MM.1S (cell line): ENCODE measurements around the gene XYLT1.

Experiments
- CTCF ChIP-seq: fragments of 300-600 bp; sonication (generic); IDR thresholded peaks from 2 replicates; pipeline ENCODE4 v1.5.1; 2016; ENCODE audit warnings: antibody characterized with exemption, low read length, mixed read lengths
- EZH2phosphoT487 ChIP-seq: fragments of 300-600 bp; sonication (generic); IDR thresholded peaks from 2 replicates; pipeline ENCODE4 v1.6.1; 2018; ENCODE audit warnings: antibody characterized with exemption, low read length

- TF ChIP-seq CTCF, result no peak
- no peak for TF ChIP-seq EZH2phosphoT487
These were observed 246.4 kb downstream of the XYLT1 start for GRCh38 chr16:17224350-17224749.
